HCT116 (cell line): ENCODE measurements around the gene STK40. TPM values are rescaled to one million over a fixed set of nuclear protein-coding genes. Genes with fewer than 3 reads are reported as not detected.

Source experiments
- ATAC-seq: fragments of 200-7000 bp; cut with Tn5 transposase; 2 replicates; pipeline ENCODE4 v1.9.1; 2020; ENCODE audit warnings: mild to moderate bottlenecking, moderate library complexity
- BruUV-seq: library from RNA; stranded (reverse); fragments of 400-500 nt; replicated peaks from 2 replicates; lab custom pipeline; 2021; lab: Mats Ljungman, UMichigan
- CTCF ChIA-PET: fragments of 300-600 bp; sonication (Branson Sonifier 250); formaldehyde crosslinking; loops from one replicate; lab custom pipeline; 2021; ENCODE audit warnings: antibody characterized with exemption; lab: Charles Lee
- POLR2A ChIA-PET: fragments of 300-600, 350-600 bp; sonication (Branson Sonifier 250); formaldehyde crosslinking; loops from one replicate; lab custom pipeline; 2021; ENCODE audit warnings: antibody characterized with exemption; lab: Charles Lee
- RAD21 ChIA-PET, 2 experiments: fragments of 300-600 bp; sonication (Branson Sonifier 250); formaldehyde crosslinking; loops; one replicate each; lab custom pipeline; 2023; ENCODE audit warnings: low total read pairs in 2 of 2; ENCODE audit not compliant: uncharacterized antibody in 2 of 2, unreplicated experiment in 2 of 2, low non-redundant PET in 1 of 2; lab: Charles Lee
- DNase-seq: peaks from one replicate; pipeline ENCODE4 v3.0.0-alpha.2; 2010; ENCODE audit warnings: low read depth, low spot score
- H2AFZ ChIP-seq: fragments of 200-600 bp; shearing (Covaris generic), sonication (generic); 2 replicates; pipeline ENCODE4 v1.6.1; 2017; ENCODE audit warnings: low read depth, mixed run types, mixed read lengths, antibody characterized with exemption, low read length; ENCODE audit not compliant: poor library complexity, severe bottlenecking
- H3K27ac ChIP-seq: 2 replicates; pipeline ENCODE4 v1.5.1; 2012; ENCODE audit warnings: low read depth, low read length
- H3K27me3 ChIP-seq: fragments of 200-600 bp; sonication (generic); 2 replicates; pipeline ENCODE4 v1.6.1; 2016; ENCODE audit warnings: mixed run types, low read length, mixed read lengths; ENCODE audit not compliant: insufficient read depth
- H3K36me3 ChIP-seq, 2 experiments: fragments of 200-500 bp in 1 of 2; fragments of 200-600 bp in 1 of 2; sonication (Bioruptor generic) in 1 of 2; sonication (generic) in 1 of 2; 2 replicates each; pipeline versions ENCODE4 v1.5.1 to v1.6.1; 2014 to 2016; ENCODE audit warnings: low read length in 2 of 2, inconsistent platforms in 1 of 2, mixed read lengths in 1 of 2, mixed run types in 1 of 2; ENCODE audit not compliant: insufficient read depth in 2 of 2, control insufficient read depth in 1 of 2
- H3K4me1 ChIP-seq, 2 experiments: fragments of 200-600 bp in 1 of 2; sonication (generic) in 1 of 2; 2 replicates each; pipeline versions ENCODE4 v1.5.1 to v1.6.1; 2012 to 2017; ENCODE audit warnings: low read length in 2 of 2, inconsistent platforms in 1 of 2, mild to moderate bottlenecking in 1 of 2, mixed read lengths in 1 of 2, mixed run types in 1 of 2, moderate library complexity in 1 of 2; ENCODE audit not compliant: insufficient read depth in 2 of 2, control insufficient read depth in 1 of 2
- H3K4me2 ChIP-seq: fragments of 200-600 bp; sonication (generic); 2 replicates; pipeline ENCODE4 v1.6.1; 2017; ENCODE audit warnings: mixed run types, low read length, mixed read lengths
- H3K4me3 ChIP-seq, 2 experiments: fragments of 200-600 bp in 1 of 2; sonication (generic) in 1 of 2; replicated peaks in 1 of 2; 2 replicates each; pipeline ENCODE4 v1.5.1; 2011 to 2016; ENCODE audit warnings: low read length in 2 of 2, control low read depth in 1 of 2, low read depth in 1 of 2, mild to moderate bottlenecking in 1 of 2, mixed read lengths in 1 of 2, mixed run types in 1 of 2
- H3K79me2 ChIP-seq: fragments of 200-600 bp; sonication (generic); 2 replicates; pipeline ENCODE4 v1.6.1; 2017; ENCODE audit warnings: mild to moderate bottlenecking, mixed run types, low read length, moderate library complexity, mixed read lengths; ENCODE audit not compliant: insufficient read depth
- H3K9ac ChIP-seq: fragments of 200-600 bp; sonication (generic); 2 replicates; pipeline ENCODE4 v1.6.1; 2016; ENCODE audit warnings: low read length, mixed read lengths
- H3K9me2 ChIP-seq: fragments of 200-600 bp; sonication (generic), shearing (Covaris generic); 2 replicates; pipeline ENCODE4 v1.6.1; 2017; ENCODE audit warnings: mixed run types, mild to moderate bottlenecking, moderate library complexity; ENCODE audit not compliant: insufficient read depth
- H3K9me3 ChIP-seq, 2 experiments: fragments of 200-500 bp in 1 of 2; fragments of 200-600 bp in 1 of 2; sonication (Bioruptor generic) in 1 of 2; sonication (generic) in 1 of 2; 2 replicates each; pipeline ENCODE4 v1.6.1; 2014 to 2017; ENCODE audit warnings: low read length in 2 of 2, mixed read lengths in 2 of 2, inconsistent platforms in 1 of 2, low read depth in 1 of 2, mild to moderate bottlenecking in 1 of 2, mixed run types in 1 of 2, moderate library complexity in 1 of 2; ENCODE audit not compliant: control insufficient read depth in 1 of 2, insufficient read depth in 1 of 2
- H4K20me1 ChIP-seq: fragments of 200-600 bp; sonication (generic), shearing (Covaris generic); 2 replicates; pipeline ENCODE4 v1.6.1; 2017; ENCODE audit warnings: mixed run types, mild to moderate bottlenecking, moderate library complexity; ENCODE audit not compliant: insufficient read depth
- CBX3 ChIP-seq: IDR thresholded peaks from 2 replicates; pipeline ENCODE4 v1.6.1; 2012; ENCODE audit warnings: low read depth
- EGR1 ChIP-seq: IDR thresholded peaks from 2 replicates; pipeline ENCODE4 v1.6.1; 2012; ENCODE audit warnings: low read depth
- ELF1 ChIP-seq: IDR thresholded peaks from 2 replicates; pipeline ENCODE4 v1.6.1; 2012; ENCODE audit warnings: low read depth, borderline replicate concordance
- EZH2 ChIP-seq: fragments of 200-600 bp; sonication (generic); IDR thresholded peaks from 2 replicates; pipeline ENCODE4 v1.6.1; 2017; ENCODE audit warnings: antibody characterized with exemption, mixed run types
- EZH2phosphoT487 ChIP-seq: fragments of 200-600 bp; IDR thresholded peaks from 2 replicates; pipeline ENCODE4 v1.6.1; 2018; ENCODE audit warnings: antibody characterized with exemption, borderline replicate concordance
- FOSL1 ChIP-seq: IDR thresholded peaks from 2 replicates; pipeline ENCODE4 v1.6.1; 2012; ENCODE audit warnings: low read depth
- JUND ChIP-seq: IDR thresholded peaks from 2 replicates; pipeline ENCODE4 v1.6.1; 2012
- POLR2A ChIP-seq: IDR thresholded peaks from 2 replicates; pipeline ENCODE4 v1.7.0; 2011; ENCODE audit warnings: borderline replicate concordance; ENCODE audit not compliant: insufficient read depth, insufficient read length; ENCODE audit errors: extremely low read depth
- SIN3A ChIP-seq: IDR thresholded peaks from 2 replicates; pipeline ENCODE4 v1.6.1; 2012; ENCODE audit warnings: low read depth
- SP1 ChIP-seq: IDR thresholded peaks from 2 replicates; pipeline ENCODE4 v1.6.1; 2012; ENCODE audit warnings: low read depth
- ZFX ChIP-seq: fragments of 450-650 bp; IDR thresholded peaks from 2 replicates; pipeline ENCODE4 v1.6.1; 2017
- ZNF274 ChIP-seq: fragments of 200-500 bp; sonication (Bioruptor generic); IDR thresholded peaks from 2 replicates; pipeline ENCODE4 v1.6.1; 2014; ENCODE audit warnings: mild to moderate bottlenecking, low read depth, low read length, inconsistent platforms
- intact Hi-C: fragments of 100-400 bp; cut with micrococcal nuclease; formaldehyde crosslinking; loops from 2 replicates; pipeline ENCODE4 v1.10.0; 2022
- total RNA-seq: library from RNA; stranded (reverse); gene quantifications from one replicate; pipeline ENCODE4 v1.2.1, GENCODE V29; 2021; ENCODE audit not compliant: unreplicated experiment
- TF ChIP-seq, protein P1 (sequence below): IDR thresholded peaks from 2 replicates; pipeline ENCODE4 v1.6.1; 2012
- TF ChIP-seq, protein P2 (sequence below): IDR thresholded peaks from 2 replicates; pipeline ENCODE4 v1.6.1; 2012
- TF ChIP-seq, protein P3 (sequence below): IDR thresholded peaks from 2 replicates; pipeline ENCODE4 v1.6.1; 2011; ENCODE audit warnings: mild to moderate bottlenecking, low read length, moderate library complexity; ENCODE audit not compliant: insufficient replicate concordance; ENCODE audit errors: extremely low read depth
- TF ChIP-seq, protein P4 (sequence below): IDR thresholded peaks from 2 replicates; pipeline ENCODE4 v1.6.1; 2012; ENCODE audit warnings: low read depth

The STK40 gene
- total RNA-seq, 1 experiment from 2014 or later, result 33.9 TPM

DNA sequence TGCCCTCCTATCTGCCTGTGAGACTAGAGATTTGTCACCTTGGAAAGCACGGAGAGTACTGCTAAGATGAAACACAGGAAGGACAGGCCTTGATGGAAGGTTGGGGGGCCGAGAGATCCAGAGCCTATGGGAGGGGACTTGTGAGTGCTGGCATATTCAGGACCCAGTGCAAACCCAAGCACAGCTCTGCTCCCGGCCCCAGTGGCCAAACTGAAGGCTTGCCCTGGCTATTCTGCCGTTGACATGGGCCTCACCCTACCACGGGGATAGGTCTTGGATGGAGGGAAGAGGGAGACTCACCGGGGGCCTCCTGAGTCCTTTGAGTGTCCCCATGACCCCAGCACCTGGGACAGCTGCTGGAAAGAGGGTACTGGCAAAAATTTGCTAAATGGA is 57.6 kb downstream of the STK40 start:
- no peaks in the 10 kb centered on the region for H3K27me3 ChIP-seq
- DNase-seq, result no peak
- no peak for ATAC-seq
- no peaks in the 10 kb centered on the region for H3K9me2 ChIP-seq
- BruUV-seq, result no TSS peak
- H4K20me1 ChIP-seq, result no peaks in the 10 kb centered on the region
- H3K9ac ChIP-seq, result no peak overlapping the region
- H3K27ac ChIP-seq, result no peak overlapping the region
- no peak for TF ChIP-seq ELF1
- TF ChIP-seq, protein P1, sequence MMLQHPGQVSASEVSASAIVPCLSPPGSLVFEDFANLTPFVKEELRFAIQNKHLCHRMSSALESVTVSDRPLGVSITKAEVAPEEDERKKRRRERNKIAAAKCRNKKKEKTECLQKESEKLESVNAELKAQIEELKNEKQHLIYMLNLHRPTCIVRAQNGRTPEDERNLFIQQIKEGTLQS, result no peak
- TF ChIP-seq EZH2phosphoT487, result no peak
- TF ChIP-seq, protein P2, sequence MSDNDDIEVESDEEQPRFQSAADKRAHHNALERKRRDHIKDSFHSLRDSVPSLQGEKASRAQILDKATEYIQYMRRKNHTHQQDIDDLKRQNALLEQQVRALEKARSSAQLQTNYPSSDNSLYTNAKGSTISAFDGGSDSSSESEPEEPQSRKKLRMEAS, result no peak
- no peak for TF ChIP-seq EZH2
- no peak for TF ChIP-seq POLR2A
- no peak for TF ChIP-seq ZFX
- TF ChIP-seq SP1, result no peak
- TF ChIP-seq, protein P3, sequence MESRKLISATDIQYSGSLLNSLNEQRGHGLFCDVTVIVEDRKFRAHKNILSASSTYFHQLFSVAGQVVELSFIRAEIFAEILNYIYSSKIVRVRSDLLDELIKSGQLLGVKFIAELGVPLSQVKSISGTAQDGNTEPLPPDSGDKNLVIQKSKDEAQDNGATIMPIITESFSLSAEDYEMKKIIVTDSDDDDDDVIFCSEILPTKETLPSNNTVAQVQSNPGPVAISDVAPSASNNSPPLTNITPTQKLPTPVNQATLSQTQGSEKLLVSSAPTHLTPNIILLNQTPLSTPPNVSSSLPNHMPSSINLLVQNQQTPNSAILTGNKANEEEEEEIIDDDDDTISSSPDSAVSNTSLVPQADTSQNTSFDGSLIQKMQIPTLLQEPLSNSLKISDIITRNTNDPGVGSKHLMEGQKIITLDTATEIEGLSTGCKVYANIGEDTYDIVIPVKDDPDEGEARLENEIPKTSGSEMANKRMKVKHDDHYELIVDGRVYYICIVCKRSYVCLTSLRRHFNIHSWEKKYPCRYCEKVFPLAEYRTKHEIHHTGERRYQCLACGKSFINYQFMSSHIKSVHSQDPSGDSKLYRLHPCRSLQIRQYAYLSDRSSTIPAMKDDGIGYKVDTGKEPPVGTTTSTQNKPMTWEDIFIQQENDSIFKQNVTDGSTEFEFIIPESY, result no peak
- TF ChIP-seq, protein P4, sequence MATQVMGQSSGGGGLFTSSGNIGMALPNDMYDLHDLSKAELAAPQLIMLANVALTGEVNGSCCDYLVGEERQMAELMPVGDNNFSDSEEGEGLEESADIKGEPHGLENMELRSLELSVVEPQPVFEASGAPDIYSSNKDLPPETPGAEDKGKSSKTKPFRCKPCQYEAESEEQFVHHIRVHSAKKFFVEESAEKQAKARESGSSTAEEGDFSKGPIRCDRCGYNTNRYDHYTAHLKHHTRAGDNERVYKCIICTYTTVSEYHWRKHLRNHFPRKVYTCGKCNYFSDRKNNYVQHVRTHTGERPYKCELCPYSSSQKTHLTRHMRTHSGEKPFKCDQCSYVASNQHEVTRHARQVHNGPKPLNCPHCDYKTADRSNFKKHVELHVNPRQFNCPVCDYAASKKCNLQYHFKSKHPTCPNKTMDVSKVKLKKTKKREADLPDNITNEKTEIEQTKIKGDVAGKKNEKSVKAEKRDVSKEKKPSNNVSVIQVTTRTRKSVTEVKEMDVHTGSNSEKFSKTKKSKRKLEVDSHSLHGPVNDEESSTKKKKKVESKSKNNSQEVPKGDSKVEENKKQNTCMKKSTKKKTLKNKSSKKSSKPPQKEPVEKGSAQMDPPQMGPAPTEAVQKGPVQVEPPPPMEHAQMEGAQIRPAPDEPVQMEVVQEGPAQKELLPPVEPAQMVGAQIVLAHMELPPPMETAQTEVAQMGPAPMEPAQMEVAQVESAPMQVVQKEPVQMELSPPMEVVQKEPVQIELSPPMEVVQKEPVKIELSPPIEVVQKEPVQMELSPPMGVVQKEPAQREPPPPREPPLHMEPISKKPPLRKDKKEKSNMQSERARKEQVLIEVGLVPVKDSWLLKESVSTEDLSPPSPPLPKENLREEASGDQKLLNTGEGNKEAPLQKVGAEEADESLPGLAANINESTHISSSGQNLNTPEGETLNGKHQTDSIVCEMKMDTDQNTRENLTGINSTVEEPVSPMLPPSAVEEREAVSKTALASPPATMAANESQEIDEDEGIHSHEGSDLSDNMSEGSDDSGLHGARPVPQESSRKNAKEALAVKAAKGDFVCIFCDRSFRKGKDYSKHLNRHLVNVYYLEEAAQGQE, result no peak
- TF ChIP-seq JUND, result no peak
- no peak for TF ChIP-seq EGR1
- TF ChIP-seq CBX3, result no peak
- no peak for TF ChIP-seq SIN3A
- no peak for TF ChIP-seq FOSL1
- no peak for TF ChIP-seq ZNF274
- no peak overlapping the region for H3K4me2 ChIP-seq
- no peaks in the 10 kb centered on the region for H3K36me3 ChIP-seq
- ChIA-PET RAD21 (no interaction called here), CTCF (no interaction called here), POLR2A (no interaction called here)
- intact Hi-C loops, result no loop called here
- peaks cover under 1% of the 10 kb centered on the region; the same call in 1 of the 2 replicates for H3K79me2 ChIP-seq
- H3K4me1 ChIP-seq, result peaks cover 16 to 40% of the 10 kb centered on the region in 2 experiments
- H2AFZ ChIP-seq, result no peak overlapping the region
- H3K4me3 ChIP-seq, result no peak overlapping the region
- no peaks in the 10 kb centered on the region for H3K9me3 ChIP-seq
